ENCODE results near the gene PLEKHA6. TPM values are rescaled to one million over a fixed set of nuclear protein-coding genes. Genes with fewer than 3 reads are reported as not detected.

Gene PLEKHA6
- total RNA-seq, 1 experiment from 2014 or later, result 2.1 TPM

- H3K4me1 ChIP-seq (ENCODE audit: insufficient read depth, low read length), result peaks cover 6% of the 10 kb centered on the region; the same call in 1 of the 2 replicates
- peaks cover 33 to 69% (median 61%) of the 10 kb centered on the region in 3 experiments for H3K36me3 Mint-ChIP-seq (ENCODE audit: insufficient read depth in 1 of 3, low read depth in 3 of 3)
- H2BK15ac ChIP-seq (ENCODE audit: low read depth, low read length), result no peak overlapping the region
- H2AK5ac ChIP-seq (ENCODE audit: insufficient read length, low read length), result no peak overlapping the region
- H3K4me2 ChIP-seq (ENCODE audit: insufficient read depth, insufficient read length, low read length), result no peak overlapping the region
- no peaks in the 10 kb centered on the region for H3K27me3 ChIP-seq (ENCODE audit: insufficient read depth, low read length)
- peaks cover 21% of the 10 kb centered on the region for H3K23me2 ChIP-seq (ENCODE audit: insufficient read length, low read depth, low read length, poor library complexity, severe bottlenecking)
- H2BK20ac ChIP-seq (ENCODE audit: low read depth, low read length, poor library complexity, severe bottlenecking), result no peak overlapping the region
- peak overlapping the region; percentile 98 to 100 for H3K4me3 Mint-ChIP-seq
- no peaks in the 10 kb centered on the region for H3K27me3 Mint-ChIP-seq (ENCODE audit: low read depth)
- H2BK120ac ChIP-seq (ENCODE audit: low read depth, low read length, poor library complexity, severe bottlenecking), result no peak overlapping the region
- H4K8ac ChIP-seq (replicated peaks; ENCODE audit: insufficient read length, low read depth, low read length), result no peak overlapping the region
- no peaks in the 10 kb centered on the region for H3K9me3 ChIP-seq (ENCODE audit: control insufficient read depth, low read depth, low read length)
- no peak overlapping the region for H3T11ph ChIP-seq (ENCODE audit: low read length)
- no peak overlapping the region for H3K23ac ChIP-seq (ENCODE audit: insufficient read length, low read depth, low read length)
- H3K4ac ChIP-seq (ENCODE audit: low read depth, low read length), result no peak overlapping the region
- H2AFZ ChIP-seq (ENCODE audit: low read length), result no peak overlapping the region
- peaks cover 7 to 15% of the 10 kb centered on the region in 2 experiments for H3K4me1 Mint-ChIP-seq
- no peak overlapping the region for H3K56ac ChIP-seq (ENCODE audit: insufficient read length, low read depth, low read length)
- peaks cover 50% of the 10 kb centered on the region for H3K79me2 ChIP-seq (ENCODE audit: insufficient read depth, low read length)
- no CpG with 5 or more reads among the region's 4 CpGs for WGBS (ENCODE audit: extremely low coverage, insufficient read length, low lambda C conversion rate)
- no peak for TF ChIP-seq CTCF (conservative IDR thresholded peaks at IDR 0.05)
- H2BK12ac ChIP-seq (ENCODE audit: insufficient read length, low read depth, low read length), result no peak overlapping the region
- no peak overlapping the region for H4K5ac ChIP-seq (ENCODE audit: insufficient read length, low read depth, low read length)
- no peak overlapping the region for H3K27ac Mint-ChIP-seq
- no peak overlapping the region for H4K91ac ChIP-seq (ENCODE audit: insufficient read length, low read depth, low read length)
- H4K20me1 ChIP-seq (ENCODE audit: control insufficient read depth, insufficient read depth, insufficient read length), result peaks cover 2% of the 10 kb centered on the region
- no peaks in the 10 kb centered on the region; a peak in 2 of 5 replicates for H3K9me3 Mint-ChIP-seq
- H2BK5ac ChIP-seq (ENCODE audit: insufficient read length, low read length), result no peak overlapping the region
- no peak overlapping the region for H3K27ac ChIP-seq (ENCODE audit: insufficient read length, low read depth, low read length)
- no peak overlapping the region for H3K9ac ChIP-seq (ENCODE audit: extremely low read depth, insufficient read length, low read length)
- peaks cover 3% of the 10 kb centered on the region for H3K79me1 ChIP-seq (ENCODE audit: insufficient read depth, low read depth, low read length, poor library complexity, severe bottlenecking)
- H3K14ac ChIP-seq (ENCODE audit: insufficient read depth, low read length), result no peak overlapping the region
- DNase-seq, result no peak
- H3K18ac ChIP-seq (ENCODE audit: insufficient read length, low read depth, low read length), result no peak overlapping the region
These were observed 46.9 kb upstream of the PLEKHA6 start for GRCh38 chr1:204406621-204407020.
